OCI-LY7 (cell line): Measurements from ENCODE around the gene UBAP2. TPM values are rescaled to one million over a fixed set of nuclear protein-coding genes. Genes with fewer than 3 reads are reported as not detected.

ENCODE experiments used
- BruUV-seq: library from RNA; stranded (reverse); fragments of 400-500 nt; replicated peaks from 2 replicates; lab custom pipeline; 2021; lab: Mats Ljungman, UMichigan
- CTCF ChIA-PET: fragments of 300-600 bp; sonication (Branson Sonifier 250); formaldehyde crosslinking; loops from one replicate; lab custom pipeline; 2022; ENCODE audit warnings: antibody characterized with exemption; ENCODE audit not compliant: unreplicated experiment; lab: Charles Lee
- POLR2A ChIA-PET: fragments of 300-600 bp; sonication (Branson Sonifier 250); formaldehyde crosslinking; loops from one replicate; lab custom pipeline; 2022; ENCODE audit warnings: antibody characterized with exemption; lab: Charles Lee
- DNase-seq: peaks from one replicate; pipeline ENCODE4 v3.0.0-alpha.2; 2015; ENCODE audit warnings: low spot score
- H2AFZ ChIP-seq: fragments of 200-600 bp; sonication (generic), shearing (Covaris generic); 2 replicates; pipeline ENCODE4 v1.6.1; 2014; ENCODE audit warnings: mild to moderate bottlenecking, antibody characterized with exemption, low read length, moderate library complexity
- H3K27ac ChIP-seq: fragments of 200-600 bp; sonication (generic); 2 replicates; pipeline ENCODE4 v1.5.1; 2014; ENCODE audit warnings: mixed run types, low read depth, mild to moderate bottlenecking, moderate library complexity, low read length, inconsistent platforms; ENCODE audit not compliant: poor library complexity, severe bottlenecking
- H3K36me3 ChIP-seq: fragments of 200-600 bp; sonication (generic); 2 replicates; pipeline ENCODE4 v1.6.1; 2014; ENCODE audit warnings: mild to moderate bottlenecking, antibody characterized with exemption, low read length, moderate library complexity, mixed read lengths; ENCODE audit not compliant: insufficient read depth
- H3K4me1 ChIP-seq: fragments of 200-600 bp; sonication (generic); 2 replicates; pipeline ENCODE4 v1.5.1; 2014; ENCODE audit warnings: mild to moderate bottlenecking, low read length; ENCODE audit not compliant: insufficient read depth, poor library complexity, severe bottlenecking
- H3K4me2 ChIP-seq: fragments of 200-600 bp; sonication (generic); 2 replicates; pipeline ENCODE4 v1.6.1; 2014; ENCODE audit warnings: mild to moderate bottlenecking, low read length
- H3K4me3 ChIP-seq: fragments of 200-600 bp; sonication (generic); 2 replicates; pipeline ENCODE4 v1.5.1; 2014; ENCODE audit warnings: mild to moderate bottlenecking, low read depth, low read length; ENCODE audit not compliant: poor library complexity, severe bottlenecking
- H3K79me2 ChIP-seq: fragments of 200-600 bp; sonication (generic); 2 replicates; pipeline ENCODE4 v1.6.1; 2016; ENCODE audit warnings: low read depth, mild to moderate bottlenecking, low read length, moderate library complexity, mixed read lengths; ENCODE audit not compliant: insufficient read depth
- H3K9me2 ChIP-seq: fragments of 200-600 bp; sonication (generic); 2 replicates; pipeline ENCODE4 v1.6.1; 2016; ENCODE audit warnings: mild to moderate bottlenecking, low read length, mixed read lengths; ENCODE audit not compliant: insufficient read depth
- H3K9me3 ChIP-seq: fragments of 200-600 bp; sonication (generic); 2 replicates; pipeline ENCODE4 v1.6.1; 2014; ENCODE audit warnings: mild to moderate bottlenecking, mixed run types, low read length, mixed read lengths
- H4K20me1 ChIP-seq: fragments of 200-600 bp; sonication (generic); 2 replicates; pipeline ENCODE4 v1.6.1; 2014; ENCODE audit warnings: mild to moderate bottlenecking, antibody characterized with exemption, low read length, moderate library complexity, mixed read lengths; ENCODE audit not compliant: insufficient read depth
- EZH2phosphoT487 ChIP-seq: fragments of 200-600 bp; sonication (generic); IDR thresholded peaks from 2 replicates; pipeline ENCODE4 v1.6.1; 2018; ENCODE audit warnings: low read depth, borderline replicate concordance, mild to moderate bottlenecking, mixed run types, antibody characterized with exemption, low read length, moderate library complexity, mixed read lengths
- intact Hi-C: fragments of 100-400 bp; cut with micrococcal nuclease; formaldehyde crosslinking; loops from one replicate; pipeline ENCODE4 v1.10.0; 2022; ENCODE audit not compliant: unreplicated experiment
- total RNA-seq, 2 experiments: library from RNA; depleted of rRNA in 1 of 2; stranded (reverse); fragments of >200 nt in 1 of 2; shearing (Covaris generic) in 1 of 2; gene quantifications; 2 replicates each; pipeline ENCODE4 v1.2.3, GENCODE V29; 2014 to 2022
- TF ChIP-seq, protein P1 (sequence below): fragments of 200-600 bp; sonication (generic); conservative IDR thresholded peaks from 2 replicates; pipeline ENCODE4 v1.5.1; 2014; ENCODE audit warnings: mild to moderate bottlenecking, antibody characterized with exemption, low read length, moderate library complexity, mixed read lengths

UBAP2 gene
- total RNA-seq, 2 experiments from 2014 or later: 28.5 to 63.9 TPM

DNA sequence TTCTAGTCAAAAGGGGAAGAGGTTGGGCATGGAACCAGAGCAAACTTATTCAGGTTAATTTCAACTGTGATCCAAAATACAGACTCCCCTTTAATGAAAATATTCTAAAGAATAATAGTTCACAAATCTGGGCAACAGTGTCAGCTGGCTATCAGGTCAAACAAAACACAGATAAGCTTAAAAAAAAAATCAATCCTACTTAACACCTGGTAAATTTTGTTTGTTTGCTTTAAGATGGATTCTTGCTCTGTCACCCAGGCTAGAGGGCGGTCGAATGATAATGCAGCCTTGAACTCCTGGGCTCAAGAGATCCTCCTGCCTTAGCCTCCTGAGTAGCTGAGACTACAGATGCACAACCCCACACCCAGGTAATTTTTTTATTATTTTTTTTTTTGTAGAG is 89.0 kb downstream of the UBAP2 start:
- no peaks in the 10 kb centered on the region for H3K9me2 ChIP-seq
- POLR2A ChIA-PET: interaction anchor here (0.9 kb wide), 1 partner anchor 67 kb away, joined by 4 read pairs; no protein-coding TSS in a partner anchor
- intact Hi-C loops: no loop called here

DNA sequence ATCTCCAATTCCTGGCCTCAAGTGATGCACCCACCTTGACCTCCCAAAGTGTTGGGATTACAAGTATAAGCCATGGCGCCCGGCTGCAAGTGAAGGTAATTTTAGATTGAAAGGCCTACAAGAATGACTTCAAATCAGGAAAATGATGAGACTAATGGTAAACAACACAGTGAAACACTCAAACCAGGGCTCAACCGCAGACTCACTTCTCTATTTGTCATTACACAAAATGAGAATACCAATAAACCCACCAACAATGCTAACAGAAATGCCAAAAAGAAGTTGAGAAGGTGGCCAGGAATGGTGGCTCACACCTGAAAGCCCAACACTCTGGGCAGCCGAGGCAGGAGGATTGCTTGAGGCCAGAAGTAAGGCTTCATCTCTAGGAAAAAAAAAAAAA is 92.1 kb downstream of the UBAP2 start:
- Histone ChIP-seq H3K9me3 (no peaks in the 10 kb centered on the region), H3K4me3 (no peak overlapping the region), H4K20me1 (no peaks in the 10 kb centered on the region), H3K4me2 (no peak overlapping the region), H3K79me2 (no peaks in the 10 kb centered on the region), H3K36me3 (peaks cover 96% of the 10 kb centered on the region), H2AFZ (no peak overlapping the region), H3K4me1 (no peaks in the 10 kb centered on the region), H3K27ac (no peak overlapping the region), H3K9me2 (no peaks in the 10 kb centered on the region)
- BruUV-seq: no TSS peak
- TF ChIP-seq, protein P1, sequence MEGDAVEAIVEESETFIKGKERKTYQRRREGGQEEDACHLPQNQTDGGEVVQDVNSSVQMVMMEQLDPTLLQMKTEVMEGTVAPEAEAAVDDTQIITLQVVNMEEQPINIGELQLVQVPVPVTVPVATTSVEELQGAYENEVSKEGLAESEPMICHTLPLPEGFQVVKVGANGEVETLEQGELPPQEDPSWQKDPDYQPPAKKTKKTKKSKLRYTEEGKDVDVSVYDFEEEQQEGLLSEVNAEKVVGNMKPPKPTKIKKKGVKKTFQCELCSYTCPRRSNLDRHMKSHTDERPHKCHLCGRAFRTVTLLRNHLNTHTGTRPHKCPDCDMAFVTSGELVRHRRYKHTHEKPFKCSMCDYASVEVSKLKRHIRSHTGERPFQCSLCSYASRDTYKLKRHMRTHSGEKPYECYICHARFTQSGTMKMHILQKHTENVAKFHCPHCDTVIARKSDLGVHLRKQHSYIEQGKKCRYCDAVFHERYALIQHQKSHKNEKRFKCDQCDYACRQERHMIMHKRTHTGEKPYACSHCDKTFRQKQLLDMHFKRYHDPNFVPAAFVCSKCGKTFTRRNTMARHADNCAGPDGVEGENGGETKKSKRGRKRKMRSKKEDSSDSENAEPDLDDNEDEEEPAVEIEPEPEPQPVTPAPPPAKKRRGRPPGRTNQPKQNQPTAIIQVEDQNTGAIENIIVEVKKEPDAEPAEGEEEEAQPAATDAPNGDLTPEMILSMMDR: no peak
- no peak for TF ChIP-seq EZH2phosphoT487
- POLR2A ChIA-PET: interaction anchor here (0.7 kb wide), 1 partner anchor 277 kb away, joined by 3 read pairs; no protein-coding TSS in a partner anchor
- CTCF ChIA-PET: no interaction called here
- DNase-seq: no peak
- intact Hi-C loops: no loop called here

More for the DNA sequence above, 89.0 kb downstream of the UBAP2 start:
- Histone ChIP-seq H3K9me3 (no peaks in the 10 kb centered on the region), H3K36me3 (peaks cover 89% of the 10 kb centered on the region), H2AFZ (no peak overlapping the region), H3K4me3 (no peak overlapping the region), H3K27ac (no peak overlapping the region), H3K4me2 (no peak overlapping the region), H4K20me1 (no peaks in the 10 kb centered on the region), H3K4me1 (no peaks in the 10 kb centered on the region), H3K79me2 (no peaks in the 10 kb centered on the region)
- TF ChIP-seq, protein P1: no peak
- no peak for DNase-seq
- BruUV-seq: no TSS peak
- CTCF ChIA-PET: no interaction called here

DNA sequence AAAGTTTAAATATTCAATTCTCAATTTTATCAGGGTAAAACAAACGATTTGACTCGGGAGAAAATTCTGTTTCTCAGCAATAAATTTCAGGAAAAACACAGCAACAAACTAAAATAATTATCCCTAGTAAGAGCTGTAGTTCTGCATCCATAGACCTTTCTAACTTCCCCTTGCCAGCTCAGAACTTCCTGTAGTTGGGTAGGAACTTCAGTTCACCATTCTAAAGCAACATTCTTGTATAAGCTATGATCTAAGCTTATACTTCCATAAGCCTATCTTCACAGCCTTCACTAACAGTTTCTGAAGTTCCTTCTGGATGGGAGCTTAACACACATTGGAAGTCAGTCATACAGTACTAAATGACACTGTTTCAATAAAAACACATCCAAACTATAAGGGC is 96.6 kb downstream of the UBAP2 start:
- intact Hi-C loops: no loop called here
- no peak overlapping the region for H3K4me3 ChIP-seq
- no peaks in the 10 kb centered on the region for H3K9me3 ChIP-seq
- no peaks in the 10 kb centered on the region for H3K9me2 ChIP-seq
- POLR2A ChIA-PET: interaction anchor here (0.6 to 1.1 kb wide), 4 partner anchors 66 to 244 kb away, joined by 3 read pairs; no protein-coding TSS in a partner anchor
- no TSS peak for BruUV-seq
- H4K20me1 ChIP-seq: no peaks in the 10 kb centered on the region
- H3K79me2 ChIP-seq: no peaks in the 10 kb centered on the region
- peaks cover 83% of the 10 kb centered on the region for H3K36me3 ChIP-seq
- CTCF ChIA-PET: no interaction called here
- H3K4me1 ChIP-seq: no peaks in the 10 kb centered on the region
- no peak for DNase-seq
- TF ChIP-seq EZH2phosphoT487: no peak
- TF ChIP-seq, protein P1: no peak
- no peak overlapping the region for H3K27ac ChIP-seq
- H3K4me2 ChIP-seq: no peak overlapping the region
- H2AFZ ChIP-seq: no peak overlapping the region
